PC-9 (cell line): ENCODE results near the gene C16orf86.

Experiments used
- CTCF ChIP-seq: fragments of 200-600 bp; sonication (generic); conservative IDR thresholded peaks from 2 replicates; pipeline ENCODE4 v1.6.1; 2017; ENCODE audit warnings: mixed run types, antibody characterized with exemption, mild to moderate bottlenecking, moderate library complexity
- EZH2 ChIP-seq: fragments of 200-600 bp; sonication (generic); IDR thresholded peaks from 2 replicates; pipeline ENCODE4 v1.8.0; 2017; ENCODE audit warnings: antibody characterized with exemption, low read depth

- TF ChIP-seq CTCF, result no peak
- TF ChIP-seq EZH2, result no peak
These were observed 10.3 kb downstream of the C16orf86 start for GRCh38 chr16:67676939-67677338.
